GM21367 (cell line): ENCODE results near the gene TBKBP1.

Experiments used
- ATAC-seq: cut with Tn5 transposase; IDR thresholded peaks from one replicate; pipeline ENCODE4 v1.9.1; 2021; ENCODE audit not compliant: unreplicated experiment

TBKBP1 gene

GRCh38 chr17:47713980-47714700 lies 20.2 kb downstream of the TBKBP1 start:
- ATAC-seq: no peak

DNA sequence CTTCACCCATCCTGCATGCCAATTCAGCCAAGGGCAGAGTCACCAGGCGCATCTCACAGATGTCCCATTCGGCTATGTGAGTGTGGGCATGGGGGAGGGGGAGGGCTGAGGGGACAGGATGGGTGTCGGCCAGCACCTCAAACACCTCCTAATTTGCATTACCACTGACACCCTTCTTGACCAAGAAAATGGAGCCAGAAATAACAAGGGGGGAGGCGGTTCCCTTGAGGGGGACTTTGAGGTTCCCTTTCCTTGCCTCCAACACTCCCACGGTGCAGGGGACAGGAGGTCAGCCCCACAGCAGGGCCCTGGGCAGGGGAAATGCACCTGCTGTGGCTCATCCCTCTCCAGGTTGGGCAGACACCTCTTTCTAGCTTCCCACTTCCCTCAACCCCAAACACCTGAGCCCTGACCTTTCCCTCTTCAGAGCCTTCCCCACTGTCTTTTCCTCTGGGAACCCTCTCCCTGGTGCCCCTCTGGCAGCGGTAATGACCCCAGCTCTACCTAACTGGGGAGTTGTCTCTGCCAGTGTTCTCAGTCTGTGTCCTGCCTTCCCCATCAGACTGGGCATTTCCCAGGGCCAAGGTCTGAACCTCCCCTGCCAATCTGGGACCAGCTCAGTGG lies 20.9 kb downstream of the TBKBP1 start:
- no peak for ATAC-seq

DNA sequence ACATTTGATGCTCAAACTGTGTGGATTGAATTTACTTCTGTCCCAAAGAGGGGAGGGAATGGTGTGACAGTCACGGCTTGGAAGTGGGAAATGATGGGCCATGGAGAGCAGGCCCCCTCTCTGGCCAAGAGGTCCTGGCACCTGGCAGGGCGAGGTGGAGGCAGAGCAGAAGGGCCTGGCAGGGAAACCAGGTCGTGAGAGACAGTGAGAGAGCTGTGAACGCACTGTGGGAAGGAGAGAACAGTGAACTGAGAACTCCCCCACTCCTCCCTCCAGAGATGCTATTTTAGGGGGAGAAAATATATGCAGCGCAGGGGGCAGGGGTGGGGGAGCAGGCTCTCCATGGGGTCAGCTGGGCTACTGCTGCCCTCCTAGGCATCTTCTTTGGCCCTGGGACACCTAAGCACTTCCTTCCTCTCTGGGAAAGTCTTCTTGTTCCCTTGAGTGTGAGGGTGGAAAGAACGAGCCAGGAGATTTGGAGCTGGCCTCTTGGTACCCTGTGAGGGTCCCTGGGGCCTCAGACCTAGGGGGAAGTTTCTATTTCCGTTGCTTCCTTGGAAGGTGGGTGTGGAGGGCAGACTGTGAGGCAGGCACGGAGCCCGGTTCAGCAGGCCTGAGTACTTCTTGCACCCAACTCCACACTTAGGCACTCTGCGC lies 21.8 kb downstream of the TBKBP1 start:
- no peak for ATAC-seq

DNA sequence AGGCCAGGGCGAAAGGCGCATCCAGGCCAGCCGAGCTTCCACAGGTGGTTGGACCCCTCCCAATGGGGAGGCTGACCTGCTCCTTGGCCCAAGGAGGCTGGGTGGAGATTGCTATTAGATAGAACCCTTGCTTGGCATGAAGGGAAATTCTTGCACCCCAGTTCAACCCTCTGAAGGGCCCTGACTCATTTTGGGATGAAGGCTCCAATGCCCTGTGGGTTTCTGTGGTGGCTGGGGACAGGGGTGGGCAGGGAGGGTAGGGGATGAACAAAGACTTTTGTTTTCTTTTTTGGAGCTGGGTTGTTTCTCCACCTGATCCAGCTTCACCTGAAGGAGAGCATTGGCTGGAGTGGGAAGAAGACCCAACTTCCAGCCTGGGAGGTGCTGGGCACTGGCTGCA lies 22.4 kb downstream of the TBKBP1 start:
- no peak for ATAC-seq

GRCh38 chr17:47717261-47717697 lies 23.3 kb downstream of the TBKBP1 start:
- ATAC-seq: no peak

- ATAC-seq: no peak
These were observed 24.1 kb downstream of the TBKBP1 start for GRCh38 chr17:47717979-47718621.

DNA sequence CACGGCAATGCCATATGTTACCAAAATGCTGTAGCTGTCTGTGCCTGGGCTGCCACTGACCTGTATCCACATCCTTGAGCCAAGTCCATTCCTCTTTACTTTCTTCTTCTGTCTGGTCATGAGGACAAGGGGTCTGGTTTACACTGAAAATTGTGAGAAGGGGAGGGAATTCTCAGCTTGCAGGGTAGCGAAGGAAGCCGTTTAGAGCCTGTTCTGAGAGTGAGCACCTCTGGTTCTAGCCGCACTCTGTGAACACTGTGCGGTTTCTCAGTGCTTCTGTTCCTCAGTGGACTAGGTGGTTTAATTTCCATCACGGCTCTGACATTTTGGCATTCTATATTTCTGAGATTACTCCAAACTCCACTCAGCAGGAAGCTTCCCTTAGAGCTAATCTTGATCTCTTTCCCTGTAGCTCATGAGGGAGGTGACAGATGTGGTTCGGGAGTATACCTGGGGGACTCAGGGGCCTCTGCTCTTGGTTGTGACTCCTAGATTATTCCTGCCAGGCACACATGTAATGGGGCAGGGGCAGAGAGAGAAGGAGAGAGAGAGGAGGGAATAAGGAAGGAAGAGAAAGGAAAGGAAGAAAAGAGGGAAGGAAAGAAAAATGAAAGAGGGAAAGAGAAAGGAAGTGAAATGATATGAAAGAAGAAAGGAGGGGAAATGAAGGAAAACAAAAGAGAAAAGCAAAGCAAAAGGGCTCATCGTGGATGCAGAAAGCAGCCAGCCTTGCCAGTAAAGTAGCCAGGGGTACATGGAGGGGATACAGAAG lies 24.9 kb downstream of the TBKBP1 start:
- ATAC-seq: no peak

DNA sequence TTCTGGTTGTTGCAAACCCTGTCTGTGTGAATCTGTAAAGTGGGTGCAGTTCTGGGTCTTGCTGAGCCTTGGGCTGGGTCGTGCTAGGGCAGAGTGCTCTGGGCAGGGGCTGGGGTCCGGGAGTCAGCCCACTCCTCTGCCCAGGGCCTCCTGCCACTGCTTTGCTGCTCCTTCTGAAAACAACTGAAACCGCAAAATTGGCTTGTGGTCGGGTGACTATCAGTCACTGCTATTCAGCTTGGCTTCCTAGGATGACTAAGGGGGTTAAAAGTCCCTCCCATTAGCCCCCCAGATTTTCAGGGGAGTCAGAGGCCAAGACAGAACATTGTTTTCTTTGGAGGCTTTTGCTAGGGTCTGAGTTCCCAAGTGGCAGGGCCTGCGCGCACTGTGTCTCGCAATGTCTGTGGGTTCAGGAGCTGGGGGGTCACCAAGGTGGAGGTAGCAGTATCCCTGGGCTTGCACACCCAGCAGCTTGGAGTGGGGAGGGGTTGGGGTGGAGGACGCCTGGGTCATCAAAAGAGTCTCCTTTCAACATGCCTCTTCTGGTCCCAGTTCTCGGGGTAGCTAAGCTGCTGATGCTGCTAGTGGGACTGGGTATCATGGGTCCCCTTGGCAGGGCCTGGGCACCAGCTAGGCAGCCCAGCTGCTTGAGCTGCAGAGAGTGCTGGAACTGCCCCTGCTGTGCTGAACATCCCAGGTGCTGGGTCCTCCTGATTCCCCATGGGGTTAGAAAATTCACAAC lies 25.6 kb downstream of the TBKBP1 start:
- no peak for ATAC-seq

DNA sequence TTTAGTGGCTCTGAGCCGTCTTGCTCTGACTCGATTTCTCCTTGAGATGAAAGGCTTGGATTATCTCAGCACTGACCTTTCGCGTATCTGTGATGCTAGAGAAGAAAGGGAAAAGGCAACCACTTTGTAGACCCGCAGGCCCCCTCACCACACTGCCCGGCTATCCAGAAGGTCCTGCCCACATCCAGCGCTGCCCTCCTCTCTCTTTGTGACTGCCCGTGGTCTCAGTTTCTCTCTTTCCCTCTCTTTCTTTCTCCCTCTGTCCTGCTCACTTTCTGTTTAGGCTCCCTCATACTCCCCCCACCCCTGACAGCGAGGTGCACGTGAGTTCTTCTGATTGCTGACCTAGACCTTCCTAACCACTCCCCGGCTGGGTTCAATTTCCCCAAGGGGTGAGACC lies 26.2 kb downstream of the TBKBP1 start:
- ATAC-seq: no peak

- ATAC-seq: no peak
These were observed 27.0 kb downstream of the TBKBP1 start for GRCh38 chr17:47720754-47721533.

DNA sequence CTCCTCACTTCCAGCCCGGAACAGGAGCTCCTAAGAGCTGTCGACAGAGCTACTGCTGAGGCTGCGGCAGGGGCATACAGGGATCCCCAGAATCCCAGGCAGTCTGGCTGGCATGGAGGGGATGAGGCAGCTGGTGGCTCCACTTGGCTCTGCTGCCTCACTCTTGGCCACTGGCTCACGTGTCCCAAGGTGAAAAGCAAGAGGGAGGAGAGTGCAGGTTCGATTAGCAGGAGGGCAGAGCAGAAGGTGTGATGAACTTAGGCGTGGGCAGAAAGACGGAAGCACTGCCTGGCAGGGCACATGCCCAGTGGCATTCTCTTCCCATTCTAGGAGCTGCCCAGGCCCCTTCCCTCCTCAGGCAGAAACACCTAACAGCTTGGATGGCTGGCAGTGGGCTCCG lies 27.8 kb downstream of the TBKBP1 start:
- no peak for ATAC-seq

DNA sequence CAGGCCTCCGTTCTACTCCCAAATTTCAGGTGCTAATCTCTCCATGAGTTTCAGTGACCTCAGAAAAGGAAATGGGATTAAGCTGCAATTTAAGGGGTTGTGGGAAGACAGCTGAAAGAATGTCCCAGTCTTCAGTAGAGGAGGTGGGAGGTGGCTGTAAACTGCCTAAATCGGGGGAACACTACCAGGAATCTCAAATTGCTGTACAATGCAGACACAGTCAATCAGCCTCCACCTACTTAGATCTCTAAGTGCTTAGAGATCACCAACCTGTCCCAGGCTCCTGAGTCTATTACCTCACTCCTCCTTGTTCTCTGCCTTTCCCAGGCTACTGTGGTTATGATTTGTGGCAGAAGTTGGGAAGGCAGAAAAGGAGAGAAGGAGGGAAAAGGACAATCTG lies 30.7 kb downstream of the TBKBP1 start:
- ATAC-seq: no peak

- ATAC-seq: no peak
These were observed 31.6 kb downstream of the TBKBP1 start for GRCh38 chr17:47725446-47726111.

- ATAC-seq: no peak
These were observed 33.1 kb downstream of the TBKBP1 start for GRCh38 chr17:47726796-47727703.

- ATAC-seq: no peak
These were observed 33.7 kb downstream of the TBKBP1 start for GRCh38 chr17:47727704-47728036.

DNA sequence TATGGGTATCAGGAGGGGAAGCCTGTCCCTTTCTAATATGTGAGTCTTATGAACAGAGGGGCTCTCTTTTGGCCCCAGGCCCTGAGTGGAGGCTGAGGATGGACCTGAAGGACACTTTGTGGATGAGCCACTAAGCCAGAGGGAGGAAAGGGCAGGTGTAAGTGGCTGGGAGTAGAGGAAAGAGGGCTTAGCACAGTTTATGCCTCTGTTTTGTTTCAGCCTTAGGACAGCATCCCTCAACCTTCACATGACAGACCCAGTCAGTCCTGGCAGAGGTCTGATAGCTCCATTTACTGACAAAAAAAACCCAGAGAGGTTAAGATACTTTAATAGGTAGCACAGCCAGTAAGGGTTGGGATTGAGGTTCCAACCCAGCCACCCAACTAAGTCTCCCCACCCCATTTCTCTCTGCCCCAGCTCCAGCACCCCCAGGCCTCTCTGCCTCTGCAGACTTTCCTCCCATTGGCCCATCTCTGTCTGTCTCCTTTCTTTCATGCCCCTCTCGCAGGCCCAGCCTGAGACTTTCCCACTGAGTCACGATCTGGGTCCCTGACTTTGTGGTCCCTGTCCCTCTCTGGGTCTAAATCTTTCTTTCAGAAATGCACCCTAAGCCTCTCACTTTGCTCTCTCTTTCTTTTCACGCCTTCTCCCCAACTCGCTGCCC lies 34.4 kb downstream of the TBKBP1 start:
- no peak for ATAC-seq

- no peak for ATAC-seq
These were observed 35.5 kb downstream of the TBKBP1 start for GRCh38 chr17:47729476-47729875.

DNA sequence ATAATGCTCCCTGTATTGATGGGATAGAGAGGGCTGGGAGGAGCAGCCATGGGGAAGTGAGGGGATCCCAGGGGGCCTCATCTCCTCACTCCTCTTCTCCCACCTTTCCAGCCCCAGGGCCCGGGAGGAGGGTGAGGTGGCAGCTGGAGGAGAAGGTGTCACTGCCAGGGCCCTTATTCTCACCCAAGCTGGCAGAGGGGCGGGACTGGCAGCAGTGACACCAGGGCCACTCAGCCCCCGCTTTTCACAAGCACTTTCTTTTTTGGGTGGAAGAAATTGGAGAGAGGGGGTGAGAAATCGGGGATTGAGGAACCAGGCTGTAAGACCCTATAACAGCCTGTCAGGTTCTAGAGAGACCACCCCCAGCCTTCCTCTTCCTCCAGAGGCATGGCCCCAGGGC lies 36.7 kb downstream of the TBKBP1 start:
- ATAC-seq: no peak
